Limb (tissue), 2 donors: ENCODE results near the gene RBM4B.

ENCODE experiments used
- DNase-seq, 2 donors: peaks; one replicate each; pipeline ENCODE4 v3.0.0-alpha.2; 2016; ENCODE audit errors: extremely low spot score in 2 of 2

Gene RBM4B

GRCh38 chr11:66686801-66687750 is 9.4 kb upstream of the RBM4B start:
- DNase-seq: no peak

GRCh38 chr11:66686100-66686785 is 8.6 kb upstream of the RBM4B start:
- DNase-seq: no peak

GRCh38 chr11:66685276-66686099 is 7.8 kb upstream of the RBM4B start:
- no peak for DNase-seq

- DNase-seq: no peak
Measured at GRCh38 chr11:66684635-66685034, 6.9 kb upstream of the RBM4B start.

- DNase-seq: no peak
Measured at GRCh38 chr11:66683877-66684276, 6.2 kb upstream of the RBM4B start.

- no peak for DNase-seq
Measured at GRCh38 chr11:66680966-66681645, 3.4 kb upstream of the RBM4B start.

GRCh38 chr11:66676931-66677598 is 622 bp downstream of the RBM4B start:
- no peak for DNase-seq

- no peak for DNase-seq
Measured at GRCh38 chr11:66676282-66676919, 1.3 kb downstream of the RBM4B start.

- DNase-seq: no peak
Measured at GRCh38 chr11:66674964-66675602, 2.6 kb downstream of the RBM4B start.

- DNase-seq: no peak
Measured at GRCh38 chr11:66670816-66671215, 6.9 kb downstream of the RBM4B start.

- DNase-seq: no peak
Measured at GRCh38 chr11:66665369-66665768, 12.3 kb downstream of the RBM4B start.

- DNase-seq: no peak
Measured at GRCh38 chr11:66663741-66664296, 13.9 kb downstream of the RBM4B start.

GRCh38 chr11:66659763-66660162 is 17.9 kb downstream of the RBM4B start:
- no peak for DNase-seq

GRCh38 chr11:66653123-66653522 is 24.6 kb downstream of the RBM4B start:
- no peak for DNase-seq

- DNase-seq: no peak
Measured at GRCh38 chr11:66652651-66653050, 25.0 kb downstream of the RBM4B start.

- DNase-seq: no peak
Measured at GRCh38 chr11:66651016-66651415, 26.7 kb downstream of the RBM4B start.

- no peak for DNase-seq
Measured at GRCh38 chr11:66649903-66650302, 27.8 kb downstream of the RBM4B start.

GRCh38 chr11:66646828-66647227 is 30.9 kb downstream of the RBM4B start:
- DNase-seq: no peak

- DNase-seq: peak in 1 of 2 donors; percentile 33
Measured at GRCh38 chr11:66643745-66644437, 33.8 kb downstream of the RBM4B start.
